GM18498 (cell line): ENCODE results near the gene TBC1D5.
"Not testable (repeated sequence)": the region's sequence is repeated elsewhere in the genome, so short reads cannot be mapped to it uniquely, and the experiment has no call there.

Experiments used
- ATAC-seq: cut with Tn5 transposase; IDR thresholded peaks from one replicate; pipeline ENCODE4 v1.9.1; 2021; ENCODE audit warnings: mild to moderate bottlenecking, moderate library complexity; ENCODE audit not compliant: unreplicated experiment

The TBC1D5 gene

GRCh38 chr3:17153209-17153608, 589.2 kb downstream of the TBC1D5 start:
- ATAC-seq: no peak

DNA sequence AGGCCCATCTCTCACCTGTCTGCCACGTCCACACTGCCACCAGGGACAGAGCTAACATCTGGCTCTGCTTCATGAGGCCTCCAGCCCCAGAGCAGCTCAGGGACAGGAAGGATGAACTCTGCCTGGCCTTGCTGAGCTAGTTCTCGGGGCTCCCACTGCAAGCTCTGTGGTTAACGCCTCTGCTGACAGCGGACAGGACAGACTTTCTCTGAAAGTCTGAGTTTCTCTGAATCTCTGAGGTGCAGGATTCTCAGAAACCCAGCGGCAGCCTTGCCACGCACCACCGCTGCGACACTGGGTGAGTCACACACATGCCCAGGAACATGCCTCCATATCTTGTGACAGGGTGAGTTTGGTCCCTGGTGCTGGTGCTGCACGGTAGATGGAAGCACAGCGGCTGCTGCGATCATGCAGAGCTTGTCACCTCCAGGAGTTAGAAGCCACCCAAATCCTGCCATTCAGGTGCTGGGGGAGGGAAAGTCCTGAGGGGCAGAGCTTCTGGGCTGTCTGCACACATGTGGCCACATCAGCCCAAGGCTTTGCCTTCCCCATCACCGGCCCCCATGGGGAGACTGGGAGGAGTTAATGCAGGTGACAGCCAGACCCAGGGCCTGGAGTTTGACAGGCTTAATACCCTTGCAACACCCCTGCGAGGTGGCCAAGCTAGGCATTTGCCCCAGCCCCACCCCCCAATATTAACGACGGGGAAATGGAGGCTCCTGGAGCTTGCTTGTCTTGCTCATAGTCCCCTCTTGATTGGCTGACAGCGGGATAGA, 590.6 kb downstream of the TBC1D5 start:
- peak; percentile 98 for ATAC-seq

DNA sequence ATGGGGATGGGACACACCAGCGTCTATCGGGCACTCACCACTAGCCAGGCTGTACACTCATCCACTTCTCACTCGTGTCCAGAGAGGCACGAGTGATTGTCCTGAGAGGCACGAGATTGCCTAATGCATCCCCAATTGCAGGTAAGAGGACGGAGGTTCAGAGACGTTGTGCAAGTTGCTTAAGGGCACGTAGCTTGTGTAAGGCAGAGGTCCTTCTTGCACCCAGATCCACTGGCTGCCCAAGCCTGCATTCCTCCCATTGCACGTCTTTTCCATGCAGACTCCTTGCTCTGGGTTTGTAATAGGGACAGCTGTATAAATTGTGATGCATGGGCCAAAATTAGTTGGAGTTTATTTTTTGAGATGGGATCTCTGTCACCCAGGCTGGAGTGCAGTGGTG, 593.4 kb downstream of the TBC1D5 start:
- ATAC-seq: no peak

DNA sequence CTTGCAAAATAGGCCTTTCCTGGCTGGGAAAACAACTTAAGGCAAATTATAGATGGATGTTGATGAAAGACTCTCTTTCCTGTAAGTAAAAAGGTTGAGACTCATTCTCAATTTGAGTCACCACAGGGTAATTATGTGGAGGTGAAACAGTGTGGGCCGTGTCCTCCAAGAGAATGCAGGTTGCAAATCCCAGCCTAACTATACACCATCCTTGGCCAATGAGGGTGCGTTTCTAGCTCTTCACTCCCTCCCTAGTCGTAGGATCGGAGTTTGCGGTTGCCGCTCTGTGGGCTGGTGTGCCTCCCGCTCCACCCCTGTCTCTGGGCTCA, 597.8 kb downstream of the TBC1D5 start:
- no peak for ATAC-seq

GRCh38 chr3:17143893-17144664, 598.4 kb downstream of the TBC1D5 start:
- no peak for ATAC-seq

DNA sequence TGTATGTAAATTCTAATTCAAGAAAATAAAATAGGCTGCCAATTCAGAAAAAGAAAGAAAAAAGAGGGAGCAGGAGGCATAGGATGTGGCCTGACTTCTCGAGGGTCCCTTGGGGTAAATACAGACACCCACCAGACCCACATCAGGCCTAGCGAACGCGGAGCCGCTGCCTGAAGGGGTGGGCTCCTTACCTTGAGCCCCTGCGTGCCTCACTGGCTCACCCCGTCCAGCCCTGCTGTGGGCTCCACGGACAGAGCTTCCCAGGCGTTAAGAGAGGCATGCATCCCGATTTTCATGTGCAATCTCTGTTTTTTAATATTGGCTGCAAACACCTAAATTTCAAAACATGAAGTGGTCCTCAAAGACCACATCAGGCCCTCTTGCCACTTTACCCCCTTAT, 599.9 kb downstream of the TBC1D5 start:
- no peak for ATAC-seq

DNA sequence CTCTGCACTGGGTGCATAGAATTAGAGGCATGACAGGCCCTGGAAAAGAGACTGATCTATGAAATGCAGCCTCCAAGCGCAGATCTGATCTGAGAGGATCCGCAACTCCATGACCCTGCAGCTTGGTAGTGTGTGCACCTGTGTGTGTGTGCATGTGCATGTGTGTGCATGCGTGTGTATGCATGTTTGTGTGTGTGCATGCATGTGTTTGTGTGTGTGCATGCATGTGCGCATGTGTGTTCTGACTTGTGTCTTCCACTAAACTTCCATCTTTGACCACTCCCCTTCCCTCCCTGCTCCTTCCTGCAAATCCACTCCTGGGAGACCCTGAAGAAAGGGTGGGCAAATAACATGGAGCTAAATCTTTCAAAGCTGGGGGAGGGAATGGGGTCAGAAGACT, 600.7 kb downstream of the TBC1D5 start:
- no peak for ATAC-seq

DNA sequence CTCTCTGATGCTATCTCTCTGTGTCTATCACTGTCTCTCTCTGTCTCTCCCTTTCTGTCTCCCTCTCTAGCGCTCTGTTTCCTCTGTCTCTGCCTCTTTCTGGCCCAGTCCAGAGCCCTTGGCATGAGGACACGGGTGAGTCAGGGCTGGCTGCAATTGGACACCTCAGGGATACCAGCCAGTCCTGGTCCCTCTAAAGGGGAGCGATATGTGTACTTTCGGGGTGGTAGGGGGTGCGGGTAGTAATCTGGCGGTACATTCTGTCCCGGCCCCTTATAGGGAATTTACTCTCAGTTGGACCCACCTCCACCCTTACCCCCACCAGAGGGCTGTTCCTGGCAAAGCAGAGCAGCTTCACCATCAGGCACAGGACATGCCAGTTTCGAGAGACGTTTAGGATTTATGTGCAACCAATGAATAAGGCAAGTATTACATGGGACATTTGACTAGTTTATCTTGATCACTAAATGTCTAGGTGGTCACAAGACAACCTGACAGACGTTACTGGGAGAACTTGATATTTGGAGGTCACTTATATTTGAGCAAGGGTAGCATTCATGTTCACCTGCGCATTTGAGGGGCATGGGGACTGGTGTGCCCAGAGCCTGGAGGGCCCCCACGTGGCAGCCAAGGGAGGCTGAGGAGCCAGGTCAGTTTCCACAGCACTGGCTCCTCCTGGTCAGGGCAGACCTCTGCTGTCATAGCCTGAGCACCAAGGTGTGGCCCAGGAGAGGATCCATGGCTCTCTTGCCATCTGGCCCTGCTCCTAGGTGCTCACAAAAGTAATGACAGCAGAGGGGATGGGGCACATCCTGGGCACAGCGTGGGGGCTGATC, 601.5 kb downstream of the TBC1D5 start:
- no peak for ATAC-seq

GRCh38 chr3:17138246-17139039, 604.0 kb downstream of the TBC1D5 start:
- ATAC-seq: no peak

GRCh38 chr3:17137321-17137826, 605.1 kb downstream of the TBC1D5 start:
- no peak for ATAC-seq

DNA sequence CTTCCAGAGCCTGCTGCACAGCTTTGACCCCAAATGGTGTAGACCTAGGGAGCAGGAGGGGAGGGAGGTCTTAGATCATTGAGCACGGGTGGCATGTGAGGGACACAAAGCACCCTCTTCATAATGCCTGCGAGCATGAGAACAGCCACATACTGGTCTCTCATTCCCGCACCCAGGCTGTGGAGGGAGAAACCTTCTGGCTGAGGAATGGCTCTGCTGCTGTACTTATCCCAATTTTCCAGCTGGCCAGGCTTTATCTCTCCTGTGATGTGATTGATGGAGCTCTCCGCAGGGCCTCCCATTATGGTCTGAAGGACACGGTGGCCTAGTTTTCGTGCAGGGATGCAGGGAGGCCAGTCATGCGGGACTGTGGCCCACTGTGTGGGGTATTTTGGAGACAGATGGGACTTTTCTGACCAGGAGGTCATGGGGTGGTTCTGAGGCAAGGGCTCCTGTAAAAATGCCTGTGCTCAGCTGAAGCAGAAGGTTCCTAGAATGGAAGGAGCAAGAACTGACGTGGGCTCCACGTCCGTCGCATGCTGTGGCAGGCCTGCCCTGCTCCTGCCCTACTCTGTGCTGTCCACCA, 606.2 kb downstream of the TBC1D5 start:
- ATAC-seq: no peak

GRCh38 chr3:17135696-17136095, 606.7 kb downstream of the TBC1D5 start:
- no peak for ATAC-seq

DNA sequence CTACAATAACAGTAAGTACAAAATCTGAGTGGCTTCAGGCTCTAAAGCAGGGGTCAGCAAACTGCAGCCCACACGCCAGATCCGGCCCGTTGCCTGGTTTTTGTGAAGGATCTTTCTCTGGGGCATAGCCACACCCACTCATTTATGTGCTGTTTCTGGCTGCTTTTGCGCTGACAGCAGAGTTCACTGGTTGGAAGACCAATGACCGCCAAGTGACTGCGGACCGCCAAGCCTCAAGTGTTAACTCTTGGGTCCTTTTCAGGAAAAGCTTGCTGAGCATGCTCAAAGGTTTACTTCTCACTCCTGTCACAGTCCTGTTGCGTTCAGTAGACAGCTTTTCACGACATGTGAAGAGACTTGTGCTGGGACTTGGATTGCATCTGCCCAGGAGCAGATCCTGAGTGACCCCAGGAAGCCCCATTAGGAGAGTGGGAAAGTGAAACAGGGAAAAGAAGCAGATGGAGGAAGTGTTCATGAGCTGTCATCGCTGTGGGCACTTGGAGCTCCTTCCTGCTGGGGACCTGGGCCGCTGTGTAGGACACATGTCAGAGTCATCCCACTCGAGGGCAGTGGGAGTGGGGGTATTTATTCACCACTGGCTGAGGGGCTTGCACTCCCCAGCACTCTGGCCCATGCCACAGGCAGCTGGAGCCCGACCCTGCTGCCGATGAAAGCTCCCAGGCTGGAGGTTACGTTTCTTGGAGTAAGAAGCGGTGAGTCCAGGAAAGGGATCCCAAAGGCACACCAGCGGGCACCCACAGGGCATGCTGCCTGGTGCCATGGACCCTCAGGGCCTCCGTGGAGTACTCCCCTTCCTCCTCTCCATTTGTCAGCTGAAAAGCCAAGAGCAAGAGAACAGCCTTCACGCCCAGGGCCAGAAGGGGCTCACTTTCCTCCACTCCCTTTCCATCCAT, 608.5 kb downstream of the TBC1D5 start:
- no peak for ATAC-seq

DNA sequence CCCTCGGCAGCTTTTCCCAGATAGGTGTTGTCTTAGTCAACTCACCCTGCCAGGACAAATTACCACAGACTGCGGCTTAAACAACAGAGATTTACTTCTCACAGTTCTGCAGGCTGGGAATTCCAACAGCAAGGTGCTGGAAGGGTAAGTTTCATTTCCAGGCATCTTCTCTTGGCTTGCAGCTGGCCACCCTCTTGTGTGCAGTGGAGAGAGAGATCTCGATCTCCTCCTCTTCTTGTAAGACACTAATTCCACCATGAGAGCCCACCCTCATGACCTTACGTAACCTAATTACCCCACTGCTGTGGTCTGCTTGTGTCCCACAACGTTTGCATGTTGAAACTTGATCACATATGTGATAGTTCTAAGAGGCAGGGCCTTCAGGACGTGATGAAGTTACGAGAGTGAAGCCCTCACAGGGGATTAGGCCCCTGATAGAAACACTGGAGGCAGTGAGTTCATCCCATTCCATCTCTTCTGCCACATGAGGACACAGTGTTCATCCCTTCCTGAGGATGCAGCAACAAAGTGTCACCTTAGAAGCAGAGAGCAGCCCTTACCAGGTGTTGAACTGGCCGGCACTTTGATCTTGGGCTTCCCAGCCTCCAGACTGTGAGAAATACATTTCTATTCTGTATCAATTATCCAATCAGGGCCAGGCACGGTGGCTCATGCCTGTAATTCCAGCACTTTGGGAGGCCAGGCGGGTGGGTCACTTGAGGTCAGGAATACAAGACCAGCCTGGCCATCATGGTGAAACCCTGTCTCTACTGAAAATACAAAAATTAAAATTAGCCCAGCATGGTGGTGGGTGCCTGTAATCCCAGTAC, 609.9 kb downstream of the TBC1D5 start:
- no peak for ATAC-seq

GRCh38 chr3:17130956-17131355, 611.5 kb downstream of the TBC1D5 start:
- ATAC-seq: no peak

- no peak for ATAC-seq
These were observed 612.9 kb downstream of the TBC1D5 start for GRCh38 chr3:17129556-17129955.

GRCh38 chr3:17128671-17129070, 613.8 kb downstream of the TBC1D5 start:
- ATAC-seq: not testable (repeated sequence)

DNA sequence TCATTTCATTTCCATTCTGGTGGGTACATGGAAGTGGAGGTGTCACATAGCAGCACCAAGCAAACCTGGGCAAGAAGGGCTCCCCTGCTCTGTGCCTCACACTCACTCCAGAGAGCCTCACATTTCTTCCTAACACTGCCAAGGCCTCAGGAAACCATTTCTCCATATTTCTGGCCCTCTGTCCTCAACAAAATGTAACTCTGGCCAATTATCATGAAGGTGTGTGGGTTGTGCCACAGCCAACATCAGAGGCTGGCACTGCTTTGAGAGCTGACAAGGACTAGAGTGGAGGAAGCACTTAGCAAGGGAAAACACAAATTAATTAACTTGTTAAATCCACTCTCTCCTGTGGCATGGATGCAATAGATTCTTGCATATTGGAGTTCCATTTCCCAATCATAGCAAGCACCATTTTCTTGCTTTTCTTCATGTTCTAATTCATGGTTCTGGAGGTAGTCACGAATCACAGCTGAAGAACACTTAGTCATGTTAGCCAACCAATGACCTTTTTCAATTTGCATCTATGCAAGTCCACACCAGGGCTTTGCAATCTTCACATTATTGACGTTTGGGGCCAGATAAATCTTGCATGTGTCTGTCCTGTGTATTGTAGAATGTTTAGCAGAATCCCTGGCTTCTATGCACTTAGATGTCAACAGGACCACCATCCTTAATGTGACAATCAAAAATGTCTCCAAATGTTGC, 616.5 kb downstream of the TBC1D5 start:
- no peak for ATAC-seq
